ENCODE measurements around the gene SLC35G1. TPM values are rescaled to one million over a fixed set of nuclear protein-coding genes. Genes with fewer than 3 reads are reported as not detected.

The SLC35G1 gene
- total and polyA plus RNA-seq, 2 of the 8 experiments (the other 6 are each of a cell fraction or from before 2014, with no cell fraction given) = 6.2 to 6.4 TPM

DNA sequence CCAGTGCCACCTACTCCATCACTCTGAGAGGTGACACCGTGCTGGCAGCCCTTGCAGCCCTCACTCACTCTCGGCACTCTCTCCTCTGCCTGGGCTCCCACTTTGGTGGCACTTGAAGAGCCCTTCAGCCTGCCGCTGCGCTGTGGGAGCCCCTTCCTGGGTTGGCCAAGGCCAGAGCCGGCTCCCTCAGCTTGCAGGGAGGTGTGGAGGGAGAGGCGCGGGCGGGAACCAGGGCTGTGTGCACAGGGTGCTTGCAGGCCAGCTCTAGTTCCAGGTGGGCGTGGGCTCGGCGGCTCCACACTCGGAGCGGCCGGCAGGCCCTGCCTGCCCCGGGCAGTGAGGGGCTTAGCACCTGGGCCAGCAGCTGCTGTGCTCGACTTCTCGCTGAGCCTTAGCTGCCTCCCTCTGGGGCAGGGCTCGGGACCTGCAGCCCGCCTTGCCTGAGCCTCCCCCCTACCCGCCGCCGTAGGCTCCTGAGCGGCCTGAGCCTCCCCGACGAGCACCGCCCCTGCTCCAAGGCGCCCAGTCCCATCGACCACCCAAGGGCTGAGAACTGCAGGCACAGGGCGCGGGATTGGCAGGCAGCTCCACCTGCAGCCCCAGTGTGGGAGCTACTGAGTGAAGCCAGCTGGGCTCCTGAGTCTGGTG is 48.7 kb upstream of the SLC35G1 start:
- Histone ChIP-seq H4K5ac (ENCODE audit: insufficient read length, low read depth, low read length) (no peak overlapping the region), H3K4me3 (ENCODE audit: extremely low read depth in 1 of 4, insufficient read depth in 2 of 4, low read depth in 3 of 4, low read length in 4 of 4) (no peak overlapping the region), H2AFZ (ENCODE audit: low read length) (no peak overlapping the region), H3K9me3 (ENCODE audit: insufficient read depth in 2 of 2, low read depth in 1 of 2, low read length in 1 of 2) (peaks cover 2 to 29% of the 10 kb centered on the region in 2 experiments; a peak in 3 of 4 replicates), H2BK20ac (ENCODE audit: low read length) (no peak overlapping the region), H3K4ac (replicated peaks; ENCODE audit: insufficient read length, low read depth, low read length) (no peak overlapping the region), H4K8ac (ENCODE audit: extremely low read depth, insufficient read depth, low read length) (no peak overlapping the region), H3K79me2 (ENCODE audit: control insufficient read depth in 1 of 2, insufficient read depth in 2 of 2, low read length in 2 of 2) (no peaks in the 10 kb centered on the region), H3K4me2 (ENCODE audit: insufficient read depth in 1 of 2, low read depth in 2 of 2, low read length in 2 of 2) (no peak overlapping the region), H4K91ac (replicated peaks; ENCODE audit: insufficient read length, low read length) (no peak overlapping the region), H3K14ac (ENCODE audit: insufficient read length) (no peak overlapping the region), H2AK5ac (ENCODE audit: low read depth, low read length) (no peak overlapping the region), H3K23ac (ENCODE audit: insufficient read length) (no peak overlapping the region), H3K56ac (replicated peaks; ENCODE audit: insufficient read length, low read depth, low read length) (no peak overlapping the region), H4K20me1 (replicated peaks in 1 of 2; ENCODE audit: control insufficient read depth in 1 of 2, insufficient read depth in 2 of 2, low read length in 2 of 2) (peaks cover 2% of the 10 kb centered on the region in 2 experiments), H3K9ac (replicated peaks in 1 of 4; ENCODE audit: extremely low read depth in 1 of 4, low read depth in 3 of 4, low read length in 3 of 4) (no peak overlapping the region), H3K36me3 (ENCODE audit: control insufficient read depth in 2 of 4, insufficient read depth in 4 of 4, low read length in 3 of 4) (peaks cover 0 to 2% (median 0%) of the 10 kb centered on the region in 4 experiments; a peak in 1 of 8 replicates), H3K23me2 (ENCODE audit: low read depth, low read length) (no peaks in the 10 kb centered on the region; the same call in 1 of the 2 replicates), H2BK5ac (ENCODE audit: low read depth, low read length) (no peak overlapping the region), H3K18ac (ENCODE audit: extremely low read depth, low read length) (no peak overlapping the region), H2BK120ac (replicated peaks; ENCODE audit: low read depth, low read length) (no peak overlapping the region), H2BK12ac (ENCODE audit: low read depth, low read length) (no peak overlapping the region), H3K27me3 (replicated peaks in 1 of 4; ENCODE audit: control insufficient read depth in 3 of 4, extremely low read depth in 1 of 4, insufficient read depth in 3 of 4, low read length in 3 of 4) (peaks cover 31 to 76% (median 73%) of the 10 kb centered on the region in 4 experiments), H3K4me1 (replicated peaks in 1 of 4; ENCODE audit: control insufficient read depth in 3 of 4, insufficient read depth in 4 of 4, low read length in 3 of 4) (peaks cover 10 to 12% (median 11%) of the 10 kb centered on the region in 4 experiments; a peak in 5 of 7 replicates), H3K27ac (ENCODE audit: low read depth, low read length) (no peak overlapping the region), H3K79me1 (ENCODE audit: low read depth, low read length) (no peaks in the 10 kb centered on the region), H2BK15ac (ENCODE audit: low read length) (no peak overlapping the region)
- no peak for FAIRE-seq
- TF ChIP-seq NANOG (IDR thresholded peaks at IDR 0.05; ENCODE audit: insufficient read depth, low read depth, low read length, poor library complexity, severe bottlenecking) = no peak
- TF ChIP-seq, protein P1, sequence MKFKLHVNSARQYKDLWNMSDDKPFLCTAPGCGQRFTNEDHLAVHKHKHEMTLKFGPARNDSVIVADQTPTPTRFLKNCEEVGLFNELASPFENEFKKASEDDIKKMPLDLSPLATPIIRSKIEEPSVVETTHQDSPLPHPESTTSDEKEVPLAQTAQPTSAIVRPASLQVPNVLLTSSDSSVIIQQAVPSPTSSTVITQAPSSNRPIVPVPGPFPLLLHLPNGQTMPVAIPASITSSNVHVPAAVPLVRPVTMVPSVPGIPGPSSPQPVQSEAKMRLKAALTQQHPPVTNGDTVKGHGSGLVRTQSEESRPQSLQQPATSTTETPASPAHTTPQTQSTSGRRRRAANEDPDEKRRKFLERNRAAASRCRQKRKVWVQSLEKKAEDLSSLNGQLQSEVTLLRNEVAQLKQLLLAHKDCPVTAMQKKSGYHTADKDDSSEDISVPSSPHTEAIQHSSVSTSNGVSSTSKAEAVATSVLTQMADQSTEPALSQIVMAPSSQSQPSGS (IDR thresholded peaks at IDR 0.05; ENCODE audit: low read length) = no peak
- ChIA-PET CTCF (ENCODE audit: partially characterized antibody) (interaction anchor here (0.6 to 1.3 kb wide), 5 partner anchors 12 to 74 kb away, joined by 3 to 5 read pairs (median 3); no protein-coding TSS in a partner anchor), POLR2A (ENCODE audit: partially characterized antibody) (no interaction called here)
- WGBS, 2 experiments (ENCODE audit: extremely low coverage in 1 of 2, insufficient coverage in 1 of 2, insufficient read length in 1 of 2, insufficient replicate concordance in 2 of 2, low coverage in 1 of 2, low lambda C conversion rate in 2 of 2, missing lambda C conversion rate in 1 of 2) = 83% methylated on average over 25 of the region's 30 CpGs; no CpG with 5 or more reads in 1 of the 2 experiments
- no peak for DNase-seq (ENCODE audit: low read depth in 1 of 2, low spot score in 2 of 2)

All from H1 (cell line).